ENCODE data around the gene GNG7. TPM values are rescaled to one million over a fixed set of nuclear protein-coding genes. Genes with fewer than 3 reads are reported as not detected.

Gene GNG7
- total RNA-seq, 1 experiment from 2014 or later, result 7.7 TPM

DNA sequence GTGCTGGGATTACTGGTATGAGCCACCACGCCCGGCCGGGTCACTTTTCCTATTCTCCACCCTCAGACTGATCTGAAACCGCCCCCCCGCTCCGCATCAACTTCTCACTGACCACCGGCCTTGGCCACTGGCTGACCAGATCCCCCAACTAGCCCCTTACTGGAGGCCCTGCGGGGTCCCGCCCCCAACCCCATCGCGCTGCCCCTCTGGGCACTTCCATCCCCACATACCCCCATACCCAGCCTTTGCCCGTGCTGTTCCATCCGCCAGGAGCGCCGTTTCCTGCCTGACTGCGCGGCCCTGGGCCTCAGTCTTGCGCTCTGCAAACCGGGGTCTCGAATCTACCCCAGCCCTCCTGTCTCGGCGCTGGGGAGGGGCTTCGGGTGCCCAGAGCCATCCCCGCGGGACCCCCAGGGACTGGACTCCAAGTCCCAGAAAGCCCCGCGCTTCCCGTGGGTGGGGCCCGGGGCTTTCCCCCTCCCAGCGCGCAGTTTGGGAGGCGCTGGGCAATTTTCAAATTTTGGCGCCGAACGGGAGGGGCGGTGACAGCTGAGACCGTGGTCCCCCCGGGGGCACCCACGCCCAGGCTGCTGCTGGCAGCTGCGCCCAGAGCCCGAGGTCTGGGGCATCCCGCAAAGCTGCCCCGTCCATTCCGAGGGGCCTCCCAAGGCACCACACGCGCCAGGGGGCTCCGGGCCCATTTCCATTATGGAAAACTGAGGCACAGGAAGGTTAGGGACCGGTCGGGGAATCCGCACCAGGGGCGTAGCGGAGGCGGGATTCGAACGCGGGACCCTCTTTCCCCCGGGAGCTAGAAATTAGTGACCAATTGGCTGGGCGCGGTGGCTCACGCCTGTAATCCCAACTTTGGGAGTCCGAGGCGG is 240.5 kb downstream of the GNG7 start:
- Histone ChIP-seq H3K23ac (ENCODE audit: insufficient read length, low read depth, low read length) (no peak overlapping the region), H3K27ac (ENCODE audit: insufficient read length, low read depth, low read length) (no peak overlapping the region), H3K18ac (ENCODE audit: insufficient read length, low read depth, low read length) (peak overlapping the region; percentile 75), H3K56ac (ENCODE audit: insufficient read length, low read depth, low read length) (no peak overlapping the region), H4K20me1 (ENCODE audit: control insufficient read depth, insufficient read depth, insufficient read length) (no peaks in the 10 kb centered on the region), H3K79me1 (ENCODE audit: insufficient read depth, low read depth, low read length, poor library complexity, severe bottlenecking) (no peaks in the 10 kb centered on the region), H2BK120ac (ENCODE audit: low read depth, low read length, poor library complexity, severe bottlenecking) (no peak overlapping the region), H3K4me2 (ENCODE audit: insufficient read depth, insufficient read length, low read length) (peak overlapping the region; percentile 34), H4K91ac (ENCODE audit: insufficient read length, low read depth, low read length) (no peak overlapping the region), H3K4me1 (ENCODE audit: insufficient read depth, low read length) (no peaks in the 10 kb centered on the region), H3K14ac (ENCODE audit: insufficient read depth, low read length) (peak overlapping the region; percentile 52), H3K27me3 (ENCODE audit: insufficient read depth, low read length) (no peaks in the 10 kb centered on the region), H4K5ac (ENCODE audit: insufficient read length, low read depth, low read length) (no peak overlapping the region), H3K9me3 (ENCODE audit: control insufficient read depth, low read depth, low read length) (no peaks in the 10 kb centered on the region), H4K8ac (replicated peaks; ENCODE audit: insufficient read length, low read depth, low read length) (no peak overlapping the region), H3K4ac (ENCODE audit: low read depth, low read length) (no peak overlapping the region; the same call in 1 of the 2 replicates), H2BK15ac (ENCODE audit: low read depth, low read length) (no peak overlapping the region), H2BK5ac (ENCODE audit: insufficient read length, low read length) (no peak overlapping the region), H2BK20ac (ENCODE audit: low read depth, low read length, poor library complexity, severe bottlenecking) (no peak overlapping the region), H2BK12ac (ENCODE audit: insufficient read length, low read depth, low read length) (no peak overlapping the region), H3K79me2 (ENCODE audit: insufficient read depth, low read length) (no peaks in the 10 kb centered on the region), H3K9ac (ENCODE audit: extremely low read depth, insufficient read length, low read length) (no peak overlapping the region), H3K23me2 (ENCODE audit: insufficient read length, low read depth, low read length, poor library complexity, severe bottlenecking) (peaks cover 15% of the 10 kb centered on the region), H2AK5ac (ENCODE audit: insufficient read length, low read length) (no peak overlapping the region), H2AFZ (ENCODE audit: low read length) (no peak overlapping the region), H3T11ph (ENCODE audit: low read length) (no peak overlapping the region)
- Mint-ChIP-seq H3K27ac (peak overlapping the region in 1 of 3 experiments; percentile 94; a peak in 2 of 7 replicates), H3K4me3 (peak overlapping the region; percentile 64 to 82), H3K36me3 (ENCODE audit: insufficient read depth in 1 of 3, low read depth in 3 of 3) (no peaks in the 10 kb centered on the region; a peak in 1 of 7 replicates), H3K9me3 (no peaks in the 10 kb centered on the region), H3K4me1 (peaks cover 4 to 11% of the 10 kb centered on the region in 2 experiments; a peak in 3 of 4 replicates), H3K27me3 (ENCODE audit: low read depth) (no peaks in the 10 kb centered on the region)
- peak; percentile 84 for DNase-seq
- WGBS (ENCODE audit: extremely low coverage, insufficient read length, low lambda C conversion rate), result no CpG with 5 or more reads among the region's 62 CpGs
- TF ChIP-seq, protein P1, sequence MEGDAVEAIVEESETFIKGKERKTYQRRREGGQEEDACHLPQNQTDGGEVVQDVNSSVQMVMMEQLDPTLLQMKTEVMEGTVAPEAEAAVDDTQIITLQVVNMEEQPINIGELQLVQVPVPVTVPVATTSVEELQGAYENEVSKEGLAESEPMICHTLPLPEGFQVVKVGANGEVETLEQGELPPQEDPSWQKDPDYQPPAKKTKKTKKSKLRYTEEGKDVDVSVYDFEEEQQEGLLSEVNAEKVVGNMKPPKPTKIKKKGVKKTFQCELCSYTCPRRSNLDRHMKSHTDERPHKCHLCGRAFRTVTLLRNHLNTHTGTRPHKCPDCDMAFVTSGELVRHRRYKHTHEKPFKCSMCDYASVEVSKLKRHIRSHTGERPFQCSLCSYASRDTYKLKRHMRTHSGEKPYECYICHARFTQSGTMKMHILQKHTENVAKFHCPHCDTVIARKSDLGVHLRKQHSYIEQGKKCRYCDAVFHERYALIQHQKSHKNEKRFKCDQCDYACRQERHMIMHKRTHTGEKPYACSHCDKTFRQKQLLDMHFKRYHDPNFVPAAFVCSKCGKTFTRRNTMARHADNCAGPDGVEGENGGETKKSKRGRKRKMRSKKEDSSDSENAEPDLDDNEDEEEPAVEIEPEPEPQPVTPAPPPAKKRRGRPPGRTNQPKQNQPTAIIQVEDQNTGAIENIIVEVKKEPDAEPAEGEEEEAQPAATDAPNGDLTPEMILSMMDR (conservative IDR thresholded peaks at IDR 0.05), result no peak

Small RNA genes within 50 kb of the gene (microRNA-seq; reads per million reads assigned to microRNA genes)
- gene MIR7850 (ENCODE audit: borderline microRNAs expressed), result not detected

Other genes with a start within 250 kb of the GNG7 start
- gene LMNB2, start 245.7 kb downstream of the GNG7 start, total RNA-seq (2021), result 173 and 174 TPM in 2 replicates
- 13.5 and 16.2 TPM in 2 replicates for gene GADD45B, start 226.6 kb downstream of the GNG7 start, total RNA-seq (2021)
- 7.8 and 9.7 TPM in 2 replicates for gene DIRAS1, start 18.7 kb upstream of the GNG7 start, total RNA-seq (2021)
- 32.4 and 33.8 TPM in 2 replicates for gene SLC39A3, start 37.3 kb upstream of the GNG7 start, total RNA-seq (2021)
- gene SGTA, start 80.6 kb upstream of the GNG7 start, total RNA-seq (2021), result 102 TPM in 2 replicates
- 150 and 153 TPM in 2 replicates for gene THOP1, start 82.8 kb upstream of the GNG7 start, total RNA-seq (2021)
- gene ZNF554, start 117.2 kb upstream of the GNG7 start, total RNA-seq (2021), result 5.9 and 6.6 TPM in 2 replicates
- gene ZNF555, start 138.8 kb upstream of the GNG7 start, total RNA-seq (2021), result 7.5 and 7.8 TPM in 2 replicates
- gene ZNF556, start 164.6 kb upstream of the GNG7 start, total RNA-seq (2021), result not detected in 2 replicates
- 7.8 and 8.8 TPM in 2 replicates for gene ZNF57, start 198.2 kb upstream of the GNG7 start, total RNA-seq (2021)
- gene ZNF77, start 242.3 kb upstream of the GNG7 start, total RNA-seq (2021), result 4.3 and 4.6 TPM in 2 replicates